Epithelial cell of proximal tubule (primary cell): ENCODE measurements around the gene APP. TPM values are rescaled to one million over a fixed set of nuclear protein-coding genes. Genes with fewer than 3 reads are reported as not detected.

ENCODE experiments used
- DNase-seq: peaks from one replicate; pipeline ENCODE4 v3.0.0-alpha.2; 2011; ENCODE audit warnings: low read depth
- H3K4me3 ChIP-seq: 2 replicates; pipeline ENCODE4 v1.5.1; 2011; ENCODE audit warnings: low read depth, mild to moderate bottlenecking, low read length
- total RNA-seq: library from RNA; depleted of rRNA; stranded (reverse); fragments of >200 nt; gene quantifications from 2 replicates; pipeline ENCODE4 v1.2.3, GENCODE V29; 2015
- TF ChIP-seq, protein P1 (sequence below): conservative IDR thresholded peaks from 2 replicates; pipeline ENCODE4 v1.5.1; 2012; ENCODE audit warnings: low read depth, mild to moderate bottlenecking, low read length

Gene APP
- total RNA-seq, 1 donor from 2014 or later, result 510 TPM

DNA sequence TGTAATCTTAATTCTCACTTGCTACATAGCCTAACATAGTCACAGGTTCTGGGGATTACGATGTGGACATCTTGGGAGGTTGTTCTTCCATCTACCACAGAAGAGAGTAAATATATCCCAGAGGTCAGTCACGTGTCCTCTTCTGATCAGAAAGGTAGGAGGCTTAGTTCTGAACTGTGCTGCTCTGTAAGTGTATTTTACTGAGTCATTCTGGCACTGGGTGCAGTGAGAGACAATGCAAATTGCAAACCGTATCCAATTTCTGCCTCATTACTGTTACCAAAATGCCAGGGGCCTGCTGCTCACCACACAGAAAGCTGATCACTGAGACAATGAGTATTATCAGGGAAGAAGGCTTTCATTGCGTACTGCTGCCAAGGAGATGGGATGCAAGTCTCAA is 331.8 kb downstream of the APP start:
- H3K4me3 ChIP-seq, result no peak overlapping the region
- TF ChIP-seq, protein P1, sequence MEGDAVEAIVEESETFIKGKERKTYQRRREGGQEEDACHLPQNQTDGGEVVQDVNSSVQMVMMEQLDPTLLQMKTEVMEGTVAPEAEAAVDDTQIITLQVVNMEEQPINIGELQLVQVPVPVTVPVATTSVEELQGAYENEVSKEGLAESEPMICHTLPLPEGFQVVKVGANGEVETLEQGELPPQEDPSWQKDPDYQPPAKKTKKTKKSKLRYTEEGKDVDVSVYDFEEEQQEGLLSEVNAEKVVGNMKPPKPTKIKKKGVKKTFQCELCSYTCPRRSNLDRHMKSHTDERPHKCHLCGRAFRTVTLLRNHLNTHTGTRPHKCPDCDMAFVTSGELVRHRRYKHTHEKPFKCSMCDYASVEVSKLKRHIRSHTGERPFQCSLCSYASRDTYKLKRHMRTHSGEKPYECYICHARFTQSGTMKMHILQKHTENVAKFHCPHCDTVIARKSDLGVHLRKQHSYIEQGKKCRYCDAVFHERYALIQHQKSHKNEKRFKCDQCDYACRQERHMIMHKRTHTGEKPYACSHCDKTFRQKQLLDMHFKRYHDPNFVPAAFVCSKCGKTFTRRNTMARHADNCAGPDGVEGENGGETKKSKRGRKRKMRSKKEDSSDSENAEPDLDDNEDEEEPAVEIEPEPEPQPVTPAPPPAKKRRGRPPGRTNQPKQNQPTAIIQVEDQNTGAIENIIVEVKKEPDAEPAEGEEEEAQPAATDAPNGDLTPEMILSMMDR, result no peak
- no peak for DNase-seq

DNA sequence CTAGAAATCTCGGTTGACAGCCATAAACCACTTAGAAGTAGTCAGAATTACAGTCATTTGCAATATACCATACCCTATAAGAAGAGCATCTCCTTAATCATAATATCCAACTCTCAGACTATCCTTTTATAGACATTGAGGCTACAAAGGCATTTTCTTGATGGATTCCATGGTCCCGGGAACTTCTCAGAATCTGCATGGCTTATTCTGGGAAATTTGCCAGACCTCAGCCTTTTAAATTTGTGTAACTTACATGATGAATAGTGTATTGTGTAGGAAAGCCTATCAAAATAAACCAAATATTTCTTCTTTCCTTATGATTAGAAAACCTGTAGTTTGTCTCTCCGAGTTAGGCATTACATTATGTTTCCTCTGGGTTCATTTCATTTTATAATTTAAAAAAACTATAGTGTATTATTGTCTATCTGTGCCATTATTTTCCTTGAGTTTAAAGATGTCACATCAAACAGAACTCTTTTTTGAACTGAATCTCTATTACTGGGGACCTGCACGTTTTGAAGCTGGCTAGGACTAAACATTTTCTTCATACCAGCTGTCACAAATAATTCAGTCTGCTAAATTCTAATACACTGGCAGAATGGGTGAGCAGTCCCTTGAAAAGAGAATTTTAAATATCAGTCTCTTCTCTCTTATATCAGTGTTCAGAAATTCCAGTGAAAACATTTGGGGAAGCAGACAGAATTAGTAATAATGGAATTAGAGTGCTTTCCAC is 332.9 kb downstream of the APP start:
- no peak overlapping the region for H3K4me3 ChIP-seq
- no peak for DNase-seq
- TF ChIP-seq, protein P1, result no peak

DNA sequence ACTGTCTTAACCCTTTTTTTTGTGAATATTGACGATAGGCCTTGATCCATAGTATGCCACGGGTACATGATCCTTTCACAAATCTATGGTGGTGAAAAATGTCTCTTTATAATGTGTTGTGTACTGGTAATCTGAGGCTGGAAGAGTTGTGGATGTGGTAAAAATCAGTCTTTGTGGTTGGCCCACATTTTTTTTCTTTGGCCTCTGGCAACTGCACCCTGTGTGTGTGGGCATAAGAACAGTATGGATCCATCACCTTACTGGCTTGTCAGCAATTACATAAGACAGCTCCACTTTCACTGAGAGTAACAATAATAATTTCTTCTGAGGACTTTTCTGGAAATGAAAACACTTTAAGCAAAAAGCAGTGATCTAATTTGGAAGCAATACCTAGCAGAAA is 334.2 kb downstream of the APP start:
- no peak overlapping the region for H3K4me3 ChIP-seq
- TF ChIP-seq, protein P1, result no peak
- no peak for DNase-seq

DNA sequence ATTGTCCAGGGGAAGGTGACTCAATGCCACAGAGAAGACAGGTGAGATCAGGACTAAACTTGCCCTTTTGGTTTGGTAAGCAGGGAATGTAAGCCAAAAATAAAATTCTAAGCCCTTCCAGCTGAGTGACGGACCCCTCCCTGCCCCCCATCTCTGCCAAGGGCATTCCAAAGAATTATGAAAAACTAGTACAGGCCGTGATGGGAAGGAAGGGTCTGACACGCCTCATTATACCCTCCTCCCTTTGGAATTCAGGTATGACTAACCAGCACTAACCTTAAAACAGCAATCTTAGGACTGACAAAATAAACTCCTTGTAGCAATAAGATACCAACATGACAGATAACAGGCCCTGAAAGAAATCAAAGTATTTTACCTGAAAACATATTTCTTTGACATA is 336.2 kb downstream of the APP start:
- no peak overlapping the region for H3K4me3 ChIP-seq
- TF ChIP-seq, protein P1, result no peak
- DNase-seq, result no peak

DNA sequence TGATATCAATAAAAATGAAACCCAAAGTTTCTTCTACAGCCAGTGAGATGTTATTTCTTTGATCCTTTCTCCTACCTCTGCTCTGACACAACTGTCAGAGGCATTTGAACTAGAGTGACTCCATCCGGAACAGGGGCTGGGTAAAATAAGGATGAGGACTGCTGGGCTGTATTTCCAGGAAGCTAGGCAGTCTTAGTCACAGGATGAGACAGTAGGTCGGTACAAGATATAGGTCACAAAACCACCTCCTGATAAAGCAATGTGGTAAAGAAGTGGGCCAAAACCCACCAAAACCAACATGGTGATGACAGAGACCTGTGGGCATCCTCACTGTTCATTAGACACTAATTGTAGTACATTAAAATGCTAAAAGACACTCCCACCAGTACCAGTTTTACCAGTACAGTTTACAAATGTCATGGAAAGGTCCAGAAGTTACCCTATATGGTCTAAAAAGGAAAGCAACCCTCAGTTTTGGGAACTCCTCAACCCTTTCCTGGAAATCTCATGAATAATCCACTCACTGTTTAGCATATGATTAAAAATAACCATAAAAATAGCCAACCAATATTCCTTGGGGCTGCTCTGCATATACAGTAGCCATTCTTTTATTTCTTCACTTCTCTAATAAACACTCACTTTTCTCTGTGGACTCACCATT is 339.1 kb downstream of the APP start:
- TF ChIP-seq, protein P1, result no peak
- DNase-seq, result no peak
- H3K4me3 ChIP-seq, result no peak overlapping the region
